Peyer's patch (tissue), 4 donors: Measurements from ENCODE around the gene MSANTD1. TPM values are rescaled to one million over a fixed set of nuclear protein-coding genes. Genes with fewer than 3 reads are reported as not detected.
A peak's percentile ranks its signal among the peaks of the same experiment; 100 is the strongest.

Experiments
- DNase-seq, 3 donors: peaks; one replicate each; pipeline ENCODE4 v3.0.0-alpha.2; 2017 to 2019
- H3K27ac ChIP-seq, 4 donors: fragments of 200-600 bp; sonication (generic); one replicate each; pipeline ENCODE4 v1.5.1; 2016 to 2019
- H3K27me3 ChIP-seq, 2 donors: fragments of 200-600 bp; sonication (generic); one replicate each; pipeline ENCODE4 v1.5.1; 2019
- H3K36me3 ChIP-seq, 3 donors: fragments of 200-600 bp; sonication (generic); one replicate each; pipeline ENCODE4 v1.5.1; 2016 to 2019
- H3K4me1 ChIP-seq, 4 donors: fragments of 200-600 bp; sonication (generic); one replicate each; pipeline ENCODE4 v1.5.1; 2016 to 2019
- H3K4me3 ChIP-seq, 4 donors: fragments of 200-600 bp; sonication (generic); 1 replicate in 3 of 4; 2 replicates in 1 of 4; pipeline ENCODE4 v1.5.1; 2016 to 2019; ENCODE audit warnings: mild to moderate bottlenecking in 1 of 4
- H3K9me3 ChIP-seq, 4 donors: fragments of 200-600 bp; sonication (generic); one replicate each; pipeline ENCODE4 v1.5.1; 2016 to 2019; ENCODE audit warnings: mild to moderate bottlenecking in 1 of 4
- POLR2A ChIP-seq, 2 donors: fragments of 450-650 bp; IDR thresholded peaks; one replicate each; pipeline ENCODE4 v1.5.1; 2017; ENCODE audit warnings: antibody characterized with exemption in 2 of 2, mild to moderate bottlenecking in 2 of 2, moderate library complexity in 2 of 2
- total RNA-seq, 4 donors: library from RNA; depleted of rRNA; stranded (reverse); fragments of >200 nt; gene quantifications; one replicate each; pipeline ENCODE4 v1.1.0, GENCODE V29; 2016
- TF ChIP-seq, protein P1 (sequence below), 6 experiments: fragments of 450-650 bp in 4 of 6; fragments of 200-600 bp in 2 of 6; sonication (generic) in 1 of 6; IDR thresholded peaks; one replicate each; pipeline ENCODE4 v1.5.1; 2017 to 2019; ENCODE audit warnings: antibody characterized with exemption in 6 of 6, mild to moderate bottlenecking in 3 of 6, moderate library complexity in 1 of 6

MSANTD1 gene
- total RNA-seq, 4 donors from 2014 or later = 0.35 to 2.5 (median 1.5) TPM

DNA sequence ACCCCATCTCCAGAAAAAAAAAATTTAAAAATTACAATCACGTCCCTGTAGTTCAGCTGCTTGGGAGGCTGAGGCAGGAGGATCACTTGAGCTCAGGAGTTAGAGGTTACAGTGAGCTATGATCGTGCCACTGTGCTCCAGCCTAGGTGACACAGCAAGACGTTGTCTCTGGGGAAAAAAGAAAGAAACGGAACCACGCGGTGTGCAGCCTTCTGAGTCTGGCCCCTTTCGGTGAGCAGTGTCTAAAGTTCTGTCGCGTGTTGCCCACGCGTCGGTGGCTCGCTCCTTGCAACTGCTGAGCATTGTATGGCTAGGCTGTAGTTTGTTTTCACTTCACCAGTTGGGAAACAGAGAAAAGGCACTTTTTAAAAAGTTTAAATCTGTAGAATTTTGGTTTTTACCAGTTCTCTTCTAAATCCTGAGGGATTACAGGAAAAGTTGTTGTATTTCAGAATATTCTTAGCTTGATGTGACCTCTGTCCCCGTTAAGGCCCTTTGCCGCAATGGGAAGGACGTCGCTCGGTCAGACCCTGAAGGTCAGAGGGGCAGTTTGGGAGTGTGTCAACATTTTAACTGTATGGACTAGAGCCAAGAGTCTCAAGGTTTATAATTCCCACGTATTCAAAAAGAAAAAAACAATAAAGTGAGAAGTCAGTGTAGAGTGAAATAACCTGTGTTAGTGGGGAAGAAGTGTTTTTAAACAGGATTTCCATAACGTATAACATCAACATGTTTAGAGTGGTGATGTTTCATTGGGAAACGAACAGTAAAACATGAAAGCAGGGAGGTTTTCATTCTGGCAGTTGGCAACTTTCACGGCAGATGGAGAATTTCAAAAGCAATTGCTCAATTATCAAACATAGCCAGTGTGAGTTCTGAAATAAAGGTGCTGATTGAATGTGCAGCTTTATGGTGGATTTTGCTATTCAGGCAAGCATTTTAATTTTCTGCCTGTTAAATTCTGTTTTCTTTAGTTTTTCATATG is 45.8 kb upstream of the MSANTD1 start:
- Histone ChIP-seq H3K4me3 (no peak overlapping the region), H3K27ac (peak overlapping the region; percentile 21 to 72 (median 38)), H3K27me3 (no peaks in the 10 kb centered on the region), H3K4me1 (peaks cover 0 to 10% (median 7%) of the 10 kb centered on the region in 4 donors), H3K9me3 (no peaks in the 10 kb centered on the region), H3K36me3 (peaks cover 0 to 44% (median 0%) of the 10 kb centered on the region in 3 donors)
- no peak for TF ChIP-seq POLR2A (IDR thresholded peaks at IDR 0.05)
- TF ChIP-seq, protein P1, sequence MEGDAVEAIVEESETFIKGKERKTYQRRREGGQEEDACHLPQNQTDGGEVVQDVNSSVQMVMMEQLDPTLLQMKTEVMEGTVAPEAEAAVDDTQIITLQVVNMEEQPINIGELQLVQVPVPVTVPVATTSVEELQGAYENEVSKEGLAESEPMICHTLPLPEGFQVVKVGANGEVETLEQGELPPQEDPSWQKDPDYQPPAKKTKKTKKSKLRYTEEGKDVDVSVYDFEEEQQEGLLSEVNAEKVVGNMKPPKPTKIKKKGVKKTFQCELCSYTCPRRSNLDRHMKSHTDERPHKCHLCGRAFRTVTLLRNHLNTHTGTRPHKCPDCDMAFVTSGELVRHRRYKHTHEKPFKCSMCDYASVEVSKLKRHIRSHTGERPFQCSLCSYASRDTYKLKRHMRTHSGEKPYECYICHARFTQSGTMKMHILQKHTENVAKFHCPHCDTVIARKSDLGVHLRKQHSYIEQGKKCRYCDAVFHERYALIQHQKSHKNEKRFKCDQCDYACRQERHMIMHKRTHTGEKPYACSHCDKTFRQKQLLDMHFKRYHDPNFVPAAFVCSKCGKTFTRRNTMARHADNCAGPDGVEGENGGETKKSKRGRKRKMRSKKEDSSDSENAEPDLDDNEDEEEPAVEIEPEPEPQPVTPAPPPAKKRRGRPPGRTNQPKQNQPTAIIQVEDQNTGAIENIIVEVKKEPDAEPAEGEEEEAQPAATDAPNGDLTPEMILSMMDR (IDR thresholded peaks at IDR 0.05) = no peak
- DNase-seq = no peak

DNA sequence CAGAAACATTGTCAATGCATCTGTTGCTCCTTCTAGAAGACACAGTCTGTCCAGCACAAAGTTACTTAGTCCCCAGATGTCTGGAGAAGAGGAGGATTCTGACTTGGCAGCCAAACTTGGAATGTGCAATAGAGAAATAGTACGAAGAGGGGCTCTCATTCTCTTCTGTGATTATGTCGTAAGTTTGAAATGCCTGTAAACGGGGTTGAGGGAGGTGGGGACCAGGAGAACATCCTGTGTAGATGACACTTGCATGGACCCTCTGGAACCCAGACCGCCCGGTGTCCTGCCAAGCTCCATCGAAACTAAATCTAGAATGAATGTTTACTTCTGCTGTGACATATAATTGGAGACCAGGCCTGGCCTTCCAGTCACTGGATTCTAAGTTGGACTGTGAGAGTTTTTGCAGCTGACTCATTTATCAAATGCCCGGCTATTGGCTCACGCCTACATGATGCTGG is 45.0 kb upstream of the MSANTD1 start:
- Histone ChIP-seq H3K4me3 (no peak overlapping the region), H3K27me3 (no peaks in the 10 kb centered on the region), H3K36me3 (peaks cover 0 to 44% (median 0%) of the 10 kb centered on the region in 3 donors), H3K4me1 (peaks cover 0 to 10% (median 7%) of the 10 kb centered on the region in 4 donors), H3K27ac (peak overlapping the region; percentile 2 to 72 (median 30)), H3K9me3 (no peaks in the 10 kb centered on the region)
- TF ChIP-seq, protein P1 (IDR thresholded peaks at IDR 0.05) = no peak
- TF ChIP-seq POLR2A (IDR thresholded peaks at IDR 0.05) = no peak
- DNase-seq = peak in 1 of 3 donors; percentile 56

DNA sequence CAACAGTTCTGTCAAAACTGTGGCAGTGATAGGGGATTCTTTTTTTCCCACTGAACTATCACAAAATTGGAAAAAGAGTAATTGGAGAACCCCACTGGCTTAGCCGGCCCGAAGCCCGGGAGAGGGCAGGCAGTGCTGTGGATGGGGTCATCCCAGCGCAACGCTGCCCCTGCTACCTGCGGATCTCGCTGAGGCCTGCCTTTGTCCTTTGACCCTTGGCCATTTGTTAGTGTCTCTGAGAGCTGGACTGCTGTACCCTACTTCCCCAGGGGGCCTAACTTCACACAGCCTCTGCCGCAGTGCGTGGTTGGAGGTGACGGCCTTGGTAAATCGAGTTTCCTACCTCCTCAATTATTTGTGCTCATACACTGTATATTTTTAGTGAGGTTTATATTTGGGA is 43.0 kb upstream of the MSANTD1 start:
- no peak for TF ChIP-seq POLR2A (IDR thresholded peaks at IDR 0.05)
- TF ChIP-seq, protein P1 (IDR thresholded peaks at IDR 0.05) = no peak
- H3K36me3 ChIP-seq = peaks cover 0 to 45% (median 0%) of the 10 kb centered on the region in 3 donors
- no peak overlapping the region for H3K4me3 ChIP-seq
- peaks cover 0 to 10% (median 7%) of the 10 kb centered on the region in 4 donors for H3K4me1 ChIP-seq
- peak in 1 of 3 donors; percentile 17 for DNase-seq
- H3K27me3 ChIP-seq = no peaks in the 10 kb centered on the region
- no peaks in the 10 kb centered on the region for H3K9me3 ChIP-seq
- no peak overlapping the region for H3K27ac ChIP-seq

DNA sequence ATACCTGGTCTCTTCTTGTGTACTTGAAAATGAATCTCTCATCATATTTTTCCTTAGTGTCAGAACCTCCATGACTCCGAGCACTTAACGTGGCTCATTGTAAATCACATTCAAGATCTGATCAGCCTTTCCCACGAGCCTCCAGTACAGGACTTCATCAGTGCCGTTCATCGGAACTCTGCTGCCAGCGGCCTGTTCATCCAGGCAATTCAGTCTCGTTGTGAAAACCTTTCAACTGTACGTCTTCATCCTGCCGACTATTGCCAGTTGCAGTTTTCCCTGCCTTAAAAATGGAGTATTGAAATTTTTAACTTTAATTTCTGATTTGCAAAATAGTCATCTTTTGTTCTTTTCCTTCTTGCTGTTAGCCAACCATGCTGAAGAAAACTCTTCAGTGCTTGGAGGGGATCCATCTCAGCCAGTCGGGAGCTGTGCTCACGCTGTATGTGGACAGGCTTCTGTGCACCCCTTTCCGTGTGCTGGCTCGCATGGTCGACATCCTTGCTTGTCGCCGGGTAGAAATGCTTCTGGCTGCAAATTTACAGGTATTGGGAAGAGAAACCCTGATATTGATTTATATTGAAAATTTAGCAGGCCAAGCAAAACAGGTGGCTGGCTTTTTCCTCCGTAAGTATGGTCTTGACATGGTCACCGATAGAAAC is 42.4 kb upstream of the MSANTD1 start:
- Histone ChIP-seq H3K36me3 (peaks cover 0 to 45% (median 0%) of the 10 kb centered on the region in 3 donors), H3K4me1 (peaks cover 0 to 10% (median 7%) of the 10 kb centered on the region in 4 donors), H3K27me3 (no peaks in the 10 kb centered on the region), H3K27ac (no peak overlapping the region), H3K4me3 (no peak overlapping the region), H3K9me3 (no peaks in the 10 kb centered on the region)
- TF ChIP-seq, protein P1 (IDR thresholded peaks at IDR 0.05) = no peak
- TF ChIP-seq POLR2A (IDR thresholded peaks at IDR 0.05) = no peak
- DNase-seq = peak in 1 of 3 donors; percentile 5

DNA sequence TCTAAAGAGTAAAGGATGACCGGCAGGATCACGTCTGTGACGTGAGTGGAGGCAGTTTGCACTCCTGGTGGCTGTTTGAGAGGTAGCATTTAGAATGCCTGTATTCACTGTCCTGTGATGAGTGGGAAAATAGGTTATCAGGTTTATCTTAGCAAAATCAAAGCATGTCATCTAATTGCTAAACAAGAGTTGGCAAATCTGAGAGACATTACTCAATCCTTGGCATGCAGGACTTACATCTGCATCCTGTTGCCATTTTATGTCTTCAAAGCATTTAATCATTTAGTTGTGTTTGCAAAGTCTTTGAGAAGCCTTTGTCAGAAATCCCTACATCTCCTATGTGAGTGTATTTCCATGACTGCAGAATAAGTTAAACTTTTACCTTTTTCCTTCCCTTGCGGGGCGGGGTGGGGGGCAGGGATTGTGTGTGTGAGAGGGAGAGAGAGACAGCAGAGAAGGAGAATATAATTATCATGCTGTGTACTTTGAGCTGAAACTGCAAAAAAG is 41.4 kb upstream of the MSANTD1 start:
- H3K36me3 ChIP-seq = peaks cover 0 to 54% (median 0%) of the 10 kb centered on the region in 3 donors
- H3K27me3 ChIP-seq = no peaks in the 10 kb centered on the region
- no peak for TF ChIP-seq POLR2A (IDR thresholded peaks at IDR 0.05)
- TF ChIP-seq, protein P1 (IDR thresholded peaks at IDR 0.05) = no peak
- H3K4me1 ChIP-seq = peaks cover 0 to 10% (median 6%) of the 10 kb centered on the region in 4 donors
- DNase-seq = no peak
- H3K27ac ChIP-seq = no peak overlapping the region
- H3K4me3 ChIP-seq = no peak overlapping the region
- H3K9me3 ChIP-seq = no peaks in the 10 kb centered on the region
